ENCODE results near the gene SMIM38. TPM values are rescaled to one million over a fixed set of nuclear protein-coding genes. Genes with fewer than 3 reads are reported as not detected.

Gene SMIM38
- total RNA-seq, 1 experiment from 2014 or later: 0.09 TPM

GRCh38 chr11:69204246-69204940 is 48.7 kb downstream of the SMIM38 start:
- H4K8ac ChIP-seq (replicated peaks; ENCODE audit: insufficient read length, low read depth, low read length): no peak overlapping the region
- no peak overlapping the region for H3K14ac ChIP-seq (ENCODE audit: insufficient read depth, low read length)
- no peak overlapping the region for H4K5ac ChIP-seq (ENCODE audit: insufficient read length, low read depth, low read length)
- H3K27me3 ChIP-seq (ENCODE audit: insufficient read depth, low read length): no peaks in the 10 kb centered on the region
- H3K18ac ChIP-seq (ENCODE audit: insufficient read length, low read depth, low read length): no peak overlapping the region
- H2AFZ ChIP-seq (ENCODE audit: low read length): no peak overlapping the region
- no peaks in the 10 kb centered on the region for H3K79me2 ChIP-seq (ENCODE audit: insufficient read depth, low read length)
- H3K9me3 Mint-ChIP-seq: no peaks in the 10 kb centered on the region; a peak in 2 of 5 replicates
- peaks cover 4% of the 10 kb centered on the region for H3K27me3 Mint-ChIP-seq (ENCODE audit: low read depth)
- no peak overlapping the region for H2BK5ac ChIP-seq (ENCODE audit: insufficient read length, low read length)
- no peak overlapping the region for H3K27ac ChIP-seq (ENCODE audit: insufficient read length, low read depth, low read length)
- no peak overlapping the region for H4K91ac ChIP-seq (ENCODE audit: insufficient read length, low read depth, low read length)
- H3K4me3 Mint-ChIP-seq: no peak overlapping the region
- H3K56ac ChIP-seq (ENCODE audit: insufficient read length, low read depth, low read length): no peak overlapping the region
- WGBS (ENCODE audit: extremely low coverage, insufficient read length, low lambda C conversion rate): no CpG with 5 or more reads among the region's 19 CpGs
- DNase-seq: no peak
- no peak overlapping the region for H2AK5ac ChIP-seq (ENCODE audit: insufficient read length, low read length)
- H4K20me1 ChIP-seq (ENCODE audit: control insufficient read depth, insufficient read depth, insufficient read length): no peaks in the 10 kb centered on the region
- H3K4me1 ChIP-seq (ENCODE audit: insufficient read depth, low read length): no peaks in the 10 kb centered on the region
- no peak overlapping the region for H2BK20ac ChIP-seq (ENCODE audit: low read depth, low read length, poor library complexity, severe bottlenecking)
- no peak overlapping the region for H3K23ac ChIP-seq (ENCODE audit: insufficient read length, low read depth, low read length)
- H3K9me3 ChIP-seq (ENCODE audit: control insufficient read depth, low read depth, low read length): no peaks in the 10 kb centered on the region
- H3T11ph ChIP-seq (ENCODE audit: low read length): no peak overlapping the region
- H3K4ac ChIP-seq (ENCODE audit: low read depth, low read length): no peak overlapping the region
- no peaks in the 10 kb centered on the region for H3K36me3 Mint-ChIP-seq (ENCODE audit: insufficient read depth in 1 of 3, low read depth in 3 of 3)
- H2BK15ac ChIP-seq (ENCODE audit: low read depth, low read length): no peak overlapping the region
- TF ChIP-seq CTCF (conservative IDR thresholded peaks at IDR 0.05): no peak
- H3K79me1 ChIP-seq (ENCODE audit: insufficient read depth, low read depth, low read length, poor library complexity, severe bottlenecking): no peaks in the 10 kb centered on the region
- H2BK120ac ChIP-seq (ENCODE audit: low read depth, low read length, poor library complexity, severe bottlenecking): no peak overlapping the region
- no peak overlapping the region for H3K9ac ChIP-seq (ENCODE audit: extremely low read depth, insufficient read length, low read length)
- no peak overlapping the region for H2BK12ac ChIP-seq (ENCODE audit: insufficient read length, low read depth, low read length)
- H3K4me1 Mint-ChIP-seq: peaks cover 8 to 11% of the 10 kb centered on the region in 2 experiments; a peak in 3 of 4 replicates
- H3K4me2 ChIP-seq (ENCODE audit: insufficient read depth, insufficient read length, low read length): no peak overlapping the region
- no peaks in the 10 kb centered on the region for H3K23me2 ChIP-seq (ENCODE audit: insufficient read length, low read depth, low read length, poor library complexity, severe bottlenecking)
- no peak overlapping the region for H3K27ac Mint-ChIP-seq

Data from H9 (cell line).